Measurements from ENCODE around the gene ABCB4. TPM values are rescaled to one million over a fixed set of nuclear protein-coding genes. Genes with fewer than 3 reads are reported as not detected.

ABCB4 gene
- total RNA-seq, 4 donors from 2014 or later = 0.17 to 4.3 (median 3.7) TPM; not detected in 1

DNA sequence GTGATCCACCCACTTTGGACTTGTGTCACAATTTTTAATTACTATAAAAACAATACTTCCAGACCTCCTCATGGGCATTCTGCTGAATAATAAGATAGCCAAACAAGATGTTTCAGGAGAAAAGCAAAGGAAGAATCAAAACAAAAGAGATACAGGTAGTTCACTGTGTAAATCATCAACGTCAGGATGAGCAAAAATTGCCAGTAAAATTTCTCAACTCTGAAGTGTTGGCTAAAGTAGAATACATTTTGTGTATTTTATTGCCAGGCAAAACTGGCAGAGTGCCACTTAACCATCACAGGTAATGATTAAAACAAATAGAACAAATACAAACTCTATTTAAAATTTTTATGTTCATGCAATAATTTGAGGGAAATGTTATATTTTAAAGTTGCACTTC, 24.8 kb downstream of the ABCB4 start:
- no peaks in the 10 kb centered on the region for H3K4me1 ChIP-seq
- no peak for DNase-seq
- 74 to 81% methylated on average over 1 of the region's 1 CpG for WGBS, 2 donors
- H3K9me3 ChIP-seq = no peaks in the 10 kb centered on the region
- H3K4me3 ChIP-seq (replicated peaks in 1 of 3) = no peak overlapping the region
- no peak overlapping the region for H3K27ac ChIP-seq
- H3K27me3 ChIP-seq = no peaks in the 10 kb centered on the region
- TF ChIP-seq, protein P1, sequence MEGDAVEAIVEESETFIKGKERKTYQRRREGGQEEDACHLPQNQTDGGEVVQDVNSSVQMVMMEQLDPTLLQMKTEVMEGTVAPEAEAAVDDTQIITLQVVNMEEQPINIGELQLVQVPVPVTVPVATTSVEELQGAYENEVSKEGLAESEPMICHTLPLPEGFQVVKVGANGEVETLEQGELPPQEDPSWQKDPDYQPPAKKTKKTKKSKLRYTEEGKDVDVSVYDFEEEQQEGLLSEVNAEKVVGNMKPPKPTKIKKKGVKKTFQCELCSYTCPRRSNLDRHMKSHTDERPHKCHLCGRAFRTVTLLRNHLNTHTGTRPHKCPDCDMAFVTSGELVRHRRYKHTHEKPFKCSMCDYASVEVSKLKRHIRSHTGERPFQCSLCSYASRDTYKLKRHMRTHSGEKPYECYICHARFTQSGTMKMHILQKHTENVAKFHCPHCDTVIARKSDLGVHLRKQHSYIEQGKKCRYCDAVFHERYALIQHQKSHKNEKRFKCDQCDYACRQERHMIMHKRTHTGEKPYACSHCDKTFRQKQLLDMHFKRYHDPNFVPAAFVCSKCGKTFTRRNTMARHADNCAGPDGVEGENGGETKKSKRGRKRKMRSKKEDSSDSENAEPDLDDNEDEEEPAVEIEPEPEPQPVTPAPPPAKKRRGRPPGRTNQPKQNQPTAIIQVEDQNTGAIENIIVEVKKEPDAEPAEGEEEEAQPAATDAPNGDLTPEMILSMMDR (IDR thresholded peaks at IDR 0.05) = no peak
- no peak for TF ChIP-seq POLR2A (IDR thresholded peaks at IDR 0.05)
- no peaks in the 10 kb centered on the region for H3K36me3 ChIP-seq
- intact Hi-C loops (cut with DNase I) = no loop called here

DNA sequence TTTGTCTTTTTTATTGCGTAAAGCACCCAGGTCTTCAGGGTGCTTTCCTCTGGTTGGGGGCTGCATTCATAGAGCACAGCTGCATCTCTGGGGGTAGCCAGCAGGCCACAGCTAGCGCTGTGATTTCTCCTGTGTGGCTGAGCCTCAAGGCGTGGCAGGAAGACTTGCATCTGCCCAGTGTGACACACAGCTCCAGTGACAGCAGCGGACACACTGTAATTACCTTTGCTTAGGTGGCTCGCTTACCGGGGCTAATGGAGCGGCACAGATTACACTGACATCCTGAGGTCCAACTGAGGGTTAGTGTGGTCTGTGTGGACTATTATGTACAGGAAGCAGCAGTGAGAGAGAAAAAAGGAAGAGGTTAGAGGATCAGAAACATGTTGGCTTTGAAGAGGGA, 27.1 kb downstream of the ABCB4 start:
- Histone ChIP-seq H3K27ac (no peak overlapping the region), H3K4me1 (no peaks in the 10 kb centered on the region), H3K4me3 (replicated peaks in 1 of 3) (no peak overlapping the region), H3K36me3 (no peaks in the 10 kb centered on the region), H3K9me3 (no peaks in the 10 kb centered on the region), H3K27me3 (no peaks in the 10 kb centered on the region)
- TF ChIP-seq, protein P1 (IDR thresholded peaks at IDR 0.05) = no peak
- TF ChIP-seq POLR2A (IDR thresholded peaks at IDR 0.05) = no peak
- DNase-seq = no peak
- intact Hi-C loops (cut with DNase I) = no loop called here
- 71 to 78% methylated on average over 7 of the region's 7 CpGs for WGBS, 2 donors

DNA sequence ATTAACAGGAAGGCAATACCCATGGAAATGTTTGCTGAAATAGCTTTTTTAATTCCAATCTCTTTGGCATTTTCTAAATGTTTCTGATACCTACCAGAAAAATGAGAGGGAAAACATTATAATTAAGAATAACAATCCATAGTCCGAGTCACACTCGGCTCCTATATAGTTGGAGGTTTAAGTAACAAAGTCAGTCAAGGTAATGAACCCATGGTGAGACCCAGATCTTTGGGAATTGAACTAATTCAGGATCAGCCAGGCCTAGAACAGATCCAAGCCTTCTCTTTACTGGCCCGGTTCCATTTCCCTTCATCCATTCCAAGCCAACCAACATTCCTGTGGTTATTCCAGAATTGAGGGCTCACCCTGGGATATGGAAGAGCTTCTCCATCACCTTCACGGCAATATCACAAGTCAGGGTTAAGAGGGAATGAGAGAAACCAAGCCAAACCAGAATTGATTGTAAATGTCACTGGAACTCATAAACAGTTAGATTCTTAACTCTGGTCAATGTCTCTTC, 28.3 kb downstream of the ABCB4 start:
- H3K4me3 ChIP-seq (replicated peaks in 1 of 3) = no peak overlapping the region
- TF ChIP-seq, protein P1 (IDR thresholded peaks at IDR 0.05) = no peak
- no peak for TF ChIP-seq POLR2A (IDR thresholded peaks at IDR 0.05)
- WGBS, 2 donors = 85 to 90% methylated on average over 4 of the region's 4 CpGs
- no peak overlapping the region for H3K27ac ChIP-seq
- intact Hi-C loops (cut with DNase I) = no loop called here
- no peaks in the 10 kb centered on the region for H3K9me3 ChIP-seq
- DNase-seq = no peak
- H3K36me3 ChIP-seq = no peaks in the 10 kb centered on the region
- no peaks in the 10 kb centered on the region for H3K27me3 ChIP-seq
- H3K4me1 ChIP-seq = no peaks in the 10 kb centered on the region

DNA sequence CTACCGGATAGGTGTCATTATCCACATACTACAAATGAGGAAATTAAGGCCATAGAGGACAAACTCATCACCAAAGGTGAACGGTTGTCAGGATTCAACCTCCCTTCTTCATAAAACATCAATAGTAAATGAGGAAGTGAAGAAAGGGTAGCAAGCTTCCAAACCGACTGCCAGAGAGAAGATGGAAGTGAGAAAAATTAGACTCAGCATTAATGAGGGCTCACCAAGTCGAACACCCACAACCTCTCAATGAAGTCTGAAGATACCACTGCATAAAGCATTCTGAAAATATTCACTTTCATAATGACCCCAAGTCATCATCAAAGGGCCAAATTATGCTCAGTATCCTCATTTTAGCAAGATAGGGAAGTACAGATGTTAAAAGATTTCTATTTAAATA, 29.6 kb downstream of the ABCB4 start:
- no peaks in the 10 kb centered on the region for H3K9me3 ChIP-seq
- no peak overlapping the region for H3K4me3 ChIP-seq (replicated peaks in 1 of 3)
- no peak for DNase-seq
- TF ChIP-seq, protein P1 (IDR thresholded peaks at IDR 0.05) = no peak
- no peak for TF ChIP-seq POLR2A (IDR thresholded peaks at IDR 0.05)
- H3K4me1 ChIP-seq = no peaks in the 10 kb centered on the region
- no peaks in the 10 kb centered on the region for H3K36me3 ChIP-seq
- no peak overlapping the region for H3K27ac ChIP-seq
- H3K27me3 ChIP-seq = no peaks in the 10 kb centered on the region
- 64 to 78% methylated on average over 4 of the region's 4 CpGs for WGBS, 2 donors
- intact Hi-C loops (cut with DNase I) = no loop called here

DNA sequence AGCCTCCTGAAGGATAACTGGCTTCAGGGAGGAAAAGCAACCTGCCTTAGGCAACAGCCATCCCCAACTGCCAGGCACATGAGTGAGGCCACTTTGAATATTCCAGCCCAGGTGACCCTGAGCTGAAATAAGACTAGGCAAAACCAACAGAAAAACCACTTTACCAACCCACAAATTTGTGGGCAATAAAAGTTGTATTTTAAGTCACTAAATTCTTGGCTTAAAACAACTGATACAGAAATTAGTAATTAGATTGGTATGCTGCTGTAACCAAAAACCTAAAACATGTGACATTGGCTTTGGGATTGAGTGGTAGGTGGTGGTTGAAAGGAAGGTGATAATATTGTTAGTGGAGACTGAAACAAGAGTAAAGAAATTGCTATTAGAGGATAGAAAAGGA, 39.9 kb downstream of the ABCB4 start:
- no peaks in the 10 kb centered on the region for H3K4me1 ChIP-seq
- intact Hi-C loops (cut with DNase I) = no loop called here
- H3K27ac ChIP-seq = no peak overlapping the region
- H3K4me3 ChIP-seq (replicated peaks in 1 of 3) = no peak overlapping the region
- no peaks in the 10 kb centered on the region for H3K36me3 ChIP-seq
- no peaks in the 10 kb centered on the region for H3K27me3 ChIP-seq
- no peak for DNase-seq
- no peaks in the 10 kb centered on the region for H3K9me3 ChIP-seq
- TF ChIP-seq POLR2A (IDR thresholded peaks at IDR 0.05) = no peak
- TF ChIP-seq, protein P1 (IDR thresholded peaks at IDR 0.05) = no peak

Data from thyroid gland (tissue), 4 donors.